RPMI7951 (cell line): Measurements from ENCODE around the gene KCNE1. TPM values are rescaled to one million over a fixed set of nuclear protein-coding genes. Genes with fewer than 3 reads are reported as not detected.
"Not testable (repeated sequence)": the region's sequence is repeated elsewhere in the genome, so short reads cannot be mapped to it uniquely, and the experiment has no call there.

Experiments used
- DNase-seq: peaks from one replicate; pipeline ENCODE4 v3.0.0-alpha.2; 2012; ENCODE audit warnings: low read depth
- total RNA-seq: library from RNA; depleted of rRNA; stranded (reverse); fragments of >200 nt; shearing (Covaris generic); gene quantifications from 2 replicates; pipeline ENCODE4 v1.2.3, GENCODE V29; 2014; rRNA removed

Gene KCNE1
- total RNA-seq, 1 experiment from 2014 or later = not detected

GRCh38 chr21:34417448-34418077 lies 94.4 kb downstream of the KCNE1 start:
- not testable (repeated sequence) for DNase-seq

- not testable (repeated sequence) for DNase-seq
These were observed 104.7 kb downstream of the KCNE1 start for GRCh38 chr21:34407294-34407693.

- not testable (repeated sequence) for DNase-seq
These were observed 105.3 kb downstream of the KCNE1 start for GRCh38 chr21:34406676-34407075.

GRCh38 chr21:34406102-34406501 lies 105.9 kb downstream of the KCNE1 start:
- not testable (repeated sequence) for DNase-seq

GRCh38 chr21:34405686-34406085 lies 106.3 kb downstream of the KCNE1 start:
- not testable (repeated sequence) for DNase-seq

- DNase-seq = not testable (repeated sequence)
These were observed 107.3 kb downstream of the KCNE1 start for GRCh38 chr21:34404742-34405141.

GRCh38 chr21:34400522-34400921 lies 111.5 kb downstream of the KCNE1 start:
- DNase-seq = not testable (repeated sequence)

Other genes with a start within 250 kb of the KCNE1 start
- gene KCNE2, start 148.2 kb downstream of the KCNE1 start, total RNA-seq = not detected in 2 replicates
- gene SMIM11, start 136.7 kb downstream of the KCNE1 start, total RNA-seq = 1.4 and 21.3 TPM in 2 replicates
- not detected in 2 replicates for gene SMIM34, start 88.3 kb downstream of the KCNE1 start, total RNA-seq
- gene RCAN1, start 102.9 kb upstream of the KCNE1 start, total RNA-seq = 39.7 and 43.9 TPM in 2 replicates
- not detected in 2 replicates for gene CLIC6, start 156.8 kb upstream of the KCNE1 start, total RNA-seq